Measurements from ENCODE around the gene WDR45B.

DNA sequence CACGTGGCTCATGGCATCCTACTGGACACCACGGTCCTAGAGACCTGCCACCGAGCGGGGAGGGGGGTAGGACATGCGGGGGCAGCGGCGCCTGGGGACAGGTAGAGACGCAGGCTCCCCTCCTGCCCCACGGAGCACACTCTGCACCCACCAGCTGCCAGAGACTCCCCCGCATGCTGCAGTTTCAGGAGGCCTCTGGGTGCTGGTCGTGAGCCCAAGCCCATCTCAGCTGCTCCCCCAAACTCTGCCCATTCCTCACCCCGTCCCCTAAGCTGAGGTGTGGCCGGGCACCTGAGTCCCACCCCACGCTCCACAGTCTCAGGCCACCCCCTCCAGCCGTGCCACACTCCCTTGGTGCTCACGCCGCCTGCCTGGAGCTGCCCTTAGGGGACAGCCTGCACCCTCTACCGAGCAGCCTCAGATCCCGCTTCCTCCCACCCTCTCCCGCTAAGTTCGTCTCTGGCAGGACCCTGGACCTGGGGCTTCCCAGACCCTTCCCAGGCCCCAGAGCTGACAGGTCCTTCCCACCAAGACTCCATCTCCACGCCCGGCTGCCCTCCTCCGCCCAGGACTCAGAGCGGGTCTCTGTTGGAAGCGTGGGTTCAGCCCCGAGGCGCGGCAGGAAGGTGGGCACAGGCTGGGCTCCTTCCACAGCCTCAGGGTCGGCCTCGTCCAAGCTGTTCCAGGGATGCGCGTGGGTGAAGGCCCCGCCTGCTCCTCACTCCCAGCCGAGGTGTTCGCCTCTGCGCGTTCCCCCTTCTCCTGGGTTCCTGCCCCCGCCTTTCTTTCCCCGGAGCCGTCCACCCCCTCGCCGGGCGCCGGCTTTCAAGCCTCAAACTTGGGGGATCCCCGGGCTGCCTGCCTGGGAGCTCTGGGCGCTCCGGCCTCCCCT is 48.9 kb upstream of the WDR45B start:
- no peak for TF ChIP-seq MAX (IDR thresholded peaks at IDR 0.05)
- no peak for TF ChIP-seq TAF1 (IDR thresholded peaks at IDR 0.05; ENCODE audit: low read depth)
- TF ChIP-seq EGR1 (IDR thresholded peaks at IDR 0.05), result no peak
- no peak for TF ChIP-seq ZBTB7A (IDR thresholded peaks at IDR 0.05; ENCODE audit: low read depth)
- TF ChIP-seq CEBPB (IDR thresholded peaks at IDR 0.05), result no peak
- TF ChIP-seq RAD21 (IDR thresholded peaks at IDR 0.05; ENCODE audit: low read depth), result no peak
- TF ChIP-seq FOXM1 (IDR thresholded peaks at IDR 0.05; ENCODE audit: borderline replicate concordance, low read depth), result no peak
- no peak for TF ChIP-seq REST (IDR thresholded peaks at IDR 0.05; ENCODE audit: low read depth)
- no peak for TF ChIP-seq CREB1 (IDR thresholded peaks at IDR 0.05; ENCODE audit: low read depth)

All from Ishikawa (cell line).